B cell (primary cell): ENCODE results near the gene LZTFL1.

Source experiments
- EZH2 ChIP-seq: IDR thresholded peaks from 2 replicates; pipeline ENCODE4 v1.6.1; 2012; ENCODE audit warnings: borderline replicate concordance, low read depth, mild to moderate bottlenecking, moderate library complexity, low read length; ENCODE audit not compliant: insufficient read depth, poor library complexity, severe bottlenecking
- TF ChIP-seq, protein P1 (sequence below): fragments of 200-600 bp; IDR thresholded peaks from one replicate; pipeline ENCODE4 v1.8.0; 2022; ENCODE audit warnings: antibody characterized with exemption, mild to moderate bottlenecking

GRCh38 chr3:45776301-45776595 is 65.7 kb downstream of the LZTFL1 start:
- TF ChIP-seq, protein P1, sequence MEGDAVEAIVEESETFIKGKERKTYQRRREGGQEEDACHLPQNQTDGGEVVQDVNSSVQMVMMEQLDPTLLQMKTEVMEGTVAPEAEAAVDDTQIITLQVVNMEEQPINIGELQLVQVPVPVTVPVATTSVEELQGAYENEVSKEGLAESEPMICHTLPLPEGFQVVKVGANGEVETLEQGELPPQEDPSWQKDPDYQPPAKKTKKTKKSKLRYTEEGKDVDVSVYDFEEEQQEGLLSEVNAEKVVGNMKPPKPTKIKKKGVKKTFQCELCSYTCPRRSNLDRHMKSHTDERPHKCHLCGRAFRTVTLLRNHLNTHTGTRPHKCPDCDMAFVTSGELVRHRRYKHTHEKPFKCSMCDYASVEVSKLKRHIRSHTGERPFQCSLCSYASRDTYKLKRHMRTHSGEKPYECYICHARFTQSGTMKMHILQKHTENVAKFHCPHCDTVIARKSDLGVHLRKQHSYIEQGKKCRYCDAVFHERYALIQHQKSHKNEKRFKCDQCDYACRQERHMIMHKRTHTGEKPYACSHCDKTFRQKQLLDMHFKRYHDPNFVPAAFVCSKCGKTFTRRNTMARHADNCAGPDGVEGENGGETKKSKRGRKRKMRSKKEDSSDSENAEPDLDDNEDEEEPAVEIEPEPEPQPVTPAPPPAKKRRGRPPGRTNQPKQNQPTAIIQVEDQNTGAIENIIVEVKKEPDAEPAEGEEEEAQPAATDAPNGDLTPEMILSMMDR: no peak
- no peak for TF ChIP-seq EZH2
